Stimulated activated CD8-positive, alpha-beta memory T cell treated with anti-CD3 and anti-CD28 coated beads, Interleukin-15, amount 100 ng/mL, for 24 hours (primary cell): ENCODE measurements around the gene OPRPN.

ENCODE experiments used
- DNase-seq: peaks from one replicate; pipeline ENCODE4 v3.0.0-alpha.2; 2020; ENCODE audit warnings: low read depth

The OPRPN gene

GRCh38 chr4:70397580-70397979 lies at the start of gene OPRPN:
Gene OPRPN, plus strand, starts transcription at chr4:70397940. Its CDS starts 1,346 bp downstream, at chr4:70399286.
- DNase-seq, result no peak

GRCh38 chr4:70356185-70356584 lies 41.6 kb upstream of the OPRPN start:
- DNase-seq, result no peak

- DNase-seq, result no peak
Measured at GRCh38 chr4:70359115-70359661, 38.6 kb upstream of the OPRPN start.

- no peak for DNase-seq
Measured at GRCh38 chr4:70360460-70360859, 37.3 kb upstream of the OPRPN start, which contains the start of gene SMR3A. Gene SMR3A, plus strand, starts transcription at chr4:70360760. Its CDS starts 1,356 bp downstream, at chr4:70362116.

- no peak for DNase-seq
Measured at GRCh38 chr4:70364002-70364401, 33.7 kb upstream of the OPRPN start.

DNA sequence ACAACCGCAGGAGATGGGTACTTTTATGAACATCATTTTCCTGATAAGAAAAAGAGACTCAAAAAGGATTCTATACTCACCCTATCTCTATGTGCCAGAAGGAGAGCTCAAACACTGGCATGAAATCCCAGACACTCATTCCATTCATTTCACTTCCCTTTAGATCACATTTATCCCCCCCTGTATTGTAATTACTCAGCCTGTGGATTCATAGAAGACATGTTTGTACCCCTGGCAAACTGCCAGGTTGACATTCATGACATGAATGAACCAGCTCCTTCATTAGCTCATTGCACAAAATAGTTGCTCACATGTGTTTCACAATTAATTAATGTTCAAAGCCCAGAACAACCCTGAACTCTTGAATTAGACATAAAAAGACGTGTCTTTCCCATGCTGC lies 32.3 kb upstream of the OPRPN start:
- DNase-seq, result no peak

- no peak for DNase-seq
Measured at GRCh38 chr4:70367813-70368212, 29.9 kb upstream of the OPRPN start.

DNA sequence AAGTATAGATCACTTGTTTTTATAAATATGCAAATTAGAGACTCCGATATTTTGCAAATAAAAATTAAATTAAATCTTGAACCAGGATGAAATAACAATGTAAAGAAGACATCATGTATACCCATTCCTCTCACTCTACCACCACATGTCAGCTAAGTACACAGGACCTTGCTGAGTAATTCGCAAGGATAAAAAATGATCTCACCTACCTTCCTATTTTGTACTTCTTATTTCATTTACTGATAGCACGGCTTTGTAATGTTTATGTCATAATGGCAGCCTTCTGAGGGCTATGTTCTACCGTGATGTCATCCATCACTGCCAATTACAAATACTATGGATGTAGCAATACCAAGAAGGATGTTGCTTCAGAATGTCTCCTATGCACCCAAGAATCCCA lies 25.8 kb upstream of the OPRPN start:
- no peak for DNase-seq

- DNase-seq, result no peak
Measured at GRCh38 chr4:70372760-70373159, 25.0 kb upstream of the OPRPN start.

- no peak for DNase-seq
Measured at GRCh38 chr4:70380578-70380977, 17.2 kb upstream of the OPRPN start.

- DNase-seq, result no peak
Measured at GRCh38 chr4:70382691-70383181, 15.0 kb upstream of the OPRPN start, which contains the start of gene SMR3B. Gene SMR3B, plus strand, starts transcription at chr4:70383131. Its CDS starts 1,380 bp downstream, at chr4:70384511.

GRCh38 chr4:70392057-70392776 lies 5.5 kb upstream of the OPRPN start:
- DNase-seq, result no peak

DNA sequence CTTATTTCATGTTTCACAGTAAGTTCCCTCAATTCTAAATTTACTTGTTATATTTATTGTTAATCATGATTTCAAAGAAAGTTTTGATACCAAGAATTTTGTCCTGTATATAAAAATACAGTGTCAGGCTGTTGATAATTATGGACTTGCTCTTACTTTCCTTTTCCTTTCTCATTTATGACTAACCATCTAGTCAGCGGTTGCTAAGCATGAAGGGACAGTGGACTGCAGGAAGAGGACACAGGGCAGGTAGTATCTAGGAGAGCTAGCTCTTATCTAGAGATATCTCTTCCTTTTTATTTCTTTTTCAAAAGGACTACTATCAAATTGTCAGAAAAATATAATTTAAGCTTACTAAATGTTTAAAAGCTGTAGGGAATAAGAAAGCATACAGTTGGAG lies 1.6 kb downstream of the OPRPN start:
- no peak for DNase-seq

DNA sequence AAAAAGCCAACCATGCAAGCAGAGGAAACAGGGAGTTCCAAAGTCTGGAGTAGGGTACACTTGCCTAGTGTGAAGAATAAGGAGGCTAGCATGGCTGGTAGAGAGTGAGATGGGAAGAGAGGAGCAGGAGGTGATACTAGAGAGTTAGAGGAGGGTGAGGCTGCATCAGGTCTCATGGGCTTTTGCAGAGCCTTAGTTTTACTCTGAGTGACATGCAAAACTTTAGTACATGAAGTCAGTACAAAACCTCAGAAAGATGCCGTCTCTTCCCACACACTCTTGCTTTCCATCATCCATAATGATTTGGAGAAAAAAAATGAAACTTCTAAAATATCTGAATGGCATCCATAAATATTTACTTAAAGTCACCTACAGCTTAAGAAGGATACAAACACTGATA lies 5.0 kb downstream of the OPRPN start:
- no peak for DNase-seq

DNA sequence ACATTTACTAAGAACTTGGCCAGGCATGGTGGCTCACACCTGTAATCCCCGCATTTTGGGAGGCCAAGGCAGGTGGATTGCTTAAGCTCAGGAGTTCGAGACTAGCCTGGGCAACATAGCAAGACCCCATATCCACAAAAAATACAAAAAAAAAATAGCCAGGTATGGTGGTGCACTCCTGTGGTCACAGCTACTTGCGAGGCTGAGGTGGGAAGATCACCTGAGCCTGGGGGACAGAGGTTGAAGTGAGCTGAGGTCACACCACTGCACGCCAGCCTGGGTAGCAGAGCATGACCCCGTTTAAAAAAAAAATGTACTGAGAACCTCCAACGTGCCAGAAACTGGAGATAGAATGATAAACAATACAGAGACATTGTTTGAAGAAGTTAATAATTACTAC lies 8.0 kb downstream of the OPRPN start:
- DNase-seq, result no peak

DNA sequence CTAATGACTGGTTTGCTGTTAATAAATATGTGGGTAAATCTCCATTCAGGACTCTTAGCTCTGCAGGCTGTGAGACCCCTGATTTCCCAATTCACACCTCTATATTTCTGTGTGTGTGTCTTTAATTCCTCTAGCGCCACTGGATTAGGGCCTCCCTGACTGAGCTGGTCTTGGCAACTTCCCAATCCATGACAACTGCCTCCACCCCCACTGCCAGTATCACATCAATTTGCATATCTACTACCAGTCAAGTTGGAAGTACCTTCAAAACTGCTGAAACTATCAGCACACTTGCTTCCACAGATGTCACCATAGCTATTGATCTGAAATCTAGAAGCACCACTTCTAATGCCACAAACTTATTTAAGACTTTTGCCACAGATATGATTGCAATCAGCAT lies 27.6 kb downstream of the OPRPN start:
- DNase-seq, result no peak

- no peak for DNase-seq
Measured at GRCh38 chr4:70426789-70427188, 29.0 kb downstream of the OPRPN start.

DNA sequence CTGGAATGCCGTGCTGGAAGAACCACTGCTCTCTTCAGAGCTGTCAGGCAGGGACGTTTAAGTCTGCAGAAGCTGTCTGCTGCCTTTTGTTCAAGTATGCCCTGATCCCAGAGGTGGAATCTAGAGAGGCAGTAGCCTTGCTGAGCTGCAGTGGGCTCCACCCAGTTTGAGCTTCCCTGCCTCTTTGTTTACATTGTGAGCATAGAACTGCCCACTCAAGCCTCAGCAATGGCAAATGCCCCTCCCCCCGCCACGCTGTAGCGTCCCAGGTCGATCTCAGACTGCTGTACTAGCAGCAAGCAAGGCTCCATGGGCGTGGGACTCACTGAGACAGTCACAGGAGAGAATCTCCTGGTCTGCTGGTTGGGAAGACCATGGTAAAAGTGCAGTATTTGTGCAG lies 39.5 kb downstream of the OPRPN start:
- DNase-seq, result no peak

GRCh38 chr4:70442474-70442873 lies 44.7 kb downstream of the OPRPN start:
- no peak for DNase-seq

DNA sequence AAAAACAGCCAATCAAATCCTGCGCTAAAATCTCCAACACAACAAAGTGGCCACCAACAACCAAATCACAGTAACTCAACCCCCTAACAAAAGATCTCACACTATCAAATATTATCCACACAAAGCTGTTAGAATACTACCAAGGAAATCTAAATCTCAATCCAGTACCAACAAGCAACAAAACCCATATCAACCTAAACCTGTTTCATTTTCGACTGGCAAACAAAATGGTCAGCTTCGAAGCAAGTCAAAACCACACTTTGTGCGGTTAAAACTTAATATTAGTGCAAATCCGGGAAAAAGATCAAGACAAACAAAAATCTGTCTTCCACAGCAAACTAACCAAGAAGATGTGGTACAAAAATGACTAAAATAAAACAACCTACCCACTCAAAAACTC lies 45.6 kb downstream of the OPRPN start:
- no peak for DNase-seq

- DNase-seq, result no peak
Measured at GRCh38 chr4:70449220-70449619, 51.5 kb downstream of the OPRPN start.

DNA sequence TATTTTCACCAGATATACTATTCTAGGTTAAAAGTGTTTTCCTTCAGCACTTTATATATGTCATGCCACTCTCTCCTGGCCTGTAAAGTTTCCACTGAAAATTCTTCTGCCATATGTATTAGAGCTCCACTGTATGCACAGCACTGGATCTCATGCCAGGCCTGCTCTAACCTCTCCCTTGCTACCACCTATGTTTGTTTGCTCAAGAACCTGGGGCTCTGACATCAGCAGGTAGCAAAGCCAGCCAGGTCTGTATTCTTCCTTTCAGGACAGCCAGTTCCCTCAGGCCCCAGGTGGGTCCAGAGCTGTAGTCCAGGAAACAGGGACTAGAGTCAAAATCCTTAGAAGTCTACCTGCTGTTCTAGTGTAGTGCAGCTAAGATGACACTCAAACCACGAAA lies 55.2 kb downstream of the OPRPN start:
- no peak for DNase-seq
